ENCODE measurements around the gene STRADA.

GRCh38 chr17:63786117-63786516 lies 44.5 kb upstream of the STRADA start:
- TF ChIP-seq POLR2A (IDR thresholded peaks at IDR 0.05) (no peak), EP300 (IDR thresholded peaks at IDR 0.05) (no peak)
- TF ChIP-seq, protein P1, sequence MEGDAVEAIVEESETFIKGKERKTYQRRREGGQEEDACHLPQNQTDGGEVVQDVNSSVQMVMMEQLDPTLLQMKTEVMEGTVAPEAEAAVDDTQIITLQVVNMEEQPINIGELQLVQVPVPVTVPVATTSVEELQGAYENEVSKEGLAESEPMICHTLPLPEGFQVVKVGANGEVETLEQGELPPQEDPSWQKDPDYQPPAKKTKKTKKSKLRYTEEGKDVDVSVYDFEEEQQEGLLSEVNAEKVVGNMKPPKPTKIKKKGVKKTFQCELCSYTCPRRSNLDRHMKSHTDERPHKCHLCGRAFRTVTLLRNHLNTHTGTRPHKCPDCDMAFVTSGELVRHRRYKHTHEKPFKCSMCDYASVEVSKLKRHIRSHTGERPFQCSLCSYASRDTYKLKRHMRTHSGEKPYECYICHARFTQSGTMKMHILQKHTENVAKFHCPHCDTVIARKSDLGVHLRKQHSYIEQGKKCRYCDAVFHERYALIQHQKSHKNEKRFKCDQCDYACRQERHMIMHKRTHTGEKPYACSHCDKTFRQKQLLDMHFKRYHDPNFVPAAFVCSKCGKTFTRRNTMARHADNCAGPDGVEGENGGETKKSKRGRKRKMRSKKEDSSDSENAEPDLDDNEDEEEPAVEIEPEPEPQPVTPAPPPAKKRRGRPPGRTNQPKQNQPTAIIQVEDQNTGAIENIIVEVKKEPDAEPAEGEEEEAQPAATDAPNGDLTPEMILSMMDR (IDR thresholded peaks at IDR 0.05) = no peak
